A549 (cell line): ENCODE results near the gene TTC3. TPM values are rescaled to one million over a fixed set of nuclear protein-coding genes. Genes with fewer than 3 reads are reported as not detected.
"Not testable (repeated sequence)": the region's sequence is repeated elsewhere in the genome, so short reads cannot be mapped to it uniquely, and the experiment has no call there.

Experiments
- ATAC-seq, 2 experiments: fragments of 200-7000 bp in 1 of 2; fragments of >200 bp in 1 of 2; cut with Nextera tagmentation in 1 of 2; cut with Tn5 transposase in 1 of 2; 3 replicates each; pipeline versions ENCODE4 v1.8.0 to v1.9.1; 2018 to 2020; ENCODE audit warnings: mild to moderate bottlenecking in 1 of 2, moderate library complexity in 1 of 2
- CTCF ChIA-PET: fragments of 300-600 bp; sonication (Branson Sonifier 250); formaldehyde crosslinking; extraction: SDS; loops from one replicate; lab custom pipeline; 2021; ENCODE audit warnings: antibody characterized with exemption, inconsistent platforms; lab: Yijun Ruan, JAX
- POLR2A ChIA-PET: fragments of 350-600 bp; formaldehyde crosslinking; extraction: SDS; loops from one replicate; lab custom pipeline; 2021; ENCODE audit warnings: antibody characterized with exemption, inconsistent platforms; lab: Yijun Ruan, JAX
- DNase-seq, 2 experiments: peaks; one replicate each; pipeline versions ENCODE4 v3.0.0 to v3.0.0-alpha.2; 2011 to 2016; ENCODE audit warnings: low read depth in 1 of 2, low spot score in 1 of 2
- FAIRE-seq: peaks from 2 replicates; lab custom pipeline; 2011; peaks lifted over from hg19 to GRCh38; lab: Jason Lieb, UNC
- H3K27ac ChIP-seq, 2 experiments: fragments of >200 bp; sonication (Bioruptor Twin); formaldehyde crosslinking; 3 replicates each; pipeline ENCODE4 v1.5.1; 2016 to 2017
- H3K4me1 ChIP-seq: fragments of >200 bp; sonication (Bioruptor Twin); formaldehyde crosslinking; 3 replicates; pipeline ENCODE4 v1.6.1; 2016
- H3K4me2 ChIP-seq: fragments of >200 bp; sonication (Bioruptor Twin); formaldehyde crosslinking; 3 replicates; pipeline ENCODE4 v1.6.1; 2016
- H3K4me3 ChIP-seq: fragments of >200 bp; sonication (Bioruptor Twin); formaldehyde crosslinking; 3 replicates; pipeline ENCODE4 v1.5.1; 2016
- H3K9me3 ChIP-seq: fragments of >200 bp; sonication (Bioruptor Twin); formaldehyde crosslinking; 3 replicates; pipeline ENCODE4 v1.6.1; 2016
- BHLHE40 ChIP-seq: IDR thresholded peaks from 2 replicates; pipeline ENCODE4 v1.6.1; 2012; ENCODE audit warnings: low read depth, low read length, inconsistent platforms
- FOSB ChIP-seq: fragments of 250-450 bp; sonication (Bioruptor Pico); IDR thresholded peaks from 2 replicates; pipeline ENCODE4 v1.5.0; 2020; ENCODE audit warnings: mild to moderate bottlenecking, moderate library complexity
- FOXS1 ChIP-seq: fragments of 250-450 bp; sonication (Bioruptor Pico); IDR thresholded peaks from 2 replicates; pipeline ENCODE4 v1.5.0; 2020; ENCODE audit warnings: mild to moderate bottlenecking, moderate library complexity
- GATA3 ChIP-seq: IDR thresholded peaks from 2 replicates; pipeline ENCODE4 v1.6.1; 2012; ENCODE audit warnings: borderline replicate concordance
- HOXA7 ChIP-seq: fragments of 250-450 bp; sonication (Bioruptor Pico); IDR thresholded peaks from 2 replicates; pipeline ENCODE4 v1.5.0; 2020; ENCODE audit warnings: mild to moderate bottlenecking, moderate library complexity
- HOXB5 ChIP-seq: fragments of 250-450 bp; sonication (Bioruptor Pico); IDR thresholded peaks from 2 replicates; pipeline ENCODE4 v1.5.0; 2020; ENCODE audit warnings: mild to moderate bottlenecking, moderate library complexity
- JUN ChIP-seq, 2 experiments: fragments of >200 bp; sonication (Bioruptor Twin); formaldehyde crosslinking; IDR thresholded peaks; 2 replicates in 1 of 2; 3 replicates in 1 of 2; pipeline ENCODE4 v1.6.1; 2016 to 2017
- KDM1A ChIP-seq: fragments of 200-600 bp; sonication (generic); IDR thresholded peaks from 2 replicates; pipeline ENCODE4 v1.6.1; 2016; ENCODE audit warnings: low read depth, mild to moderate bottlenecking
- MYC ChIP-seq: IDR thresholded peaks from 2 replicates; pipeline ENCODE4 v1.6.1; 2012; ENCODE audit warnings: mild to moderate bottlenecking, inconsistent platforms, low read length, improper control_type of control experiment, borderline replicate concordance
- NPAS2 ChIP-seq: fragments of 250-450 bp; sonication (Bioruptor Pico); IDR thresholded peaks from 2 replicates; pipeline ENCODE4 v1.8.0; 2022; ENCODE audit warnings: mild to moderate bottlenecking, moderate library complexity, borderline replicate concordance
- POLR2AphosphoS2 ChIP-seq: conservative IDR thresholded peaks from 2 replicates; pipeline ENCODE4 v1.6.1; 2012; ENCODE audit warnings: low read length, improper control_type of control experiment, inconsistent platforms
- RARB ChIP-seq: fragments of 250-450 bp; sonication (Bioruptor Pico); IDR thresholded peaks from 2 replicates; pipeline ENCODE4 v1.8.0; 2021; ENCODE audit warnings: mild to moderate bottlenecking, moderate library complexity
- RCOR1 ChIP-seq: fragments of 150-350 bp; IDR thresholded peaks from 2 replicates; pipeline ENCODE4 v1.6.1; 2014; ENCODE audit warnings: antibody characterized with exemption, low read length, low read depth
- RFX5 ChIP-seq: fragments of 450-650 bp; IDR thresholded peaks from 2 replicates; pipeline ENCODE4 v1.7.1; 2014; ENCODE audit warnings: antibody characterized with exemption, mild to moderate bottlenecking, moderate library complexity
- RNF2 ChIP-seq: fragments of 200-600 bp; sonication (generic); IDR thresholded peaks from 2 replicates; pipeline ENCODE4 v1.6.1; 2016; ENCODE audit warnings: low read depth, mild to moderate bottlenecking, antibody characterized with exemption, moderate library complexity, borderline replicate concordance
- SMC3 ChIP-seq: fragments of >200 bp; sonication (Bioruptor Twin); formaldehyde crosslinking; IDR thresholded peaks from 3 replicates; pipeline ENCODE4 v1.6.1; 2018; ENCODE audit warnings: inconsistent platforms
- ZNF302 ChIP-seq: fragments of 250-450 bp; sonication (Bioruptor Pico); IDR thresholded peaks from 2 replicates; pipeline ENCODE4 v1.9.0; 2021; ENCODE audit warnings: inconsistent platforms, mild to moderate bottlenecking, moderate library complexity
- ZSCAN20 ChIP-seq: fragments of 250-450 bp; sonication (Bioruptor Pico); IDR thresholded peaks from 2 replicates; pipeline ENCODE4 v1.8.0; 2022; ENCODE audit warnings: mild to moderate bottlenecking, moderate library complexity
- WGBS: methylation state at CpG from one replicate; pipeline ENCODE4 v1.1.6; 2017; ENCODE audit errors: missing lambda C conversion rate; 5-methylcytosine and 5-hydroxymethylcytosine counted together
- polyA plus RNA-seq, 4 experiments: library from polyadenylated mRNA; depleted of rRNA in 3 of 4; stranded (reverse); fragments of >200 nt; fragmentation: RNase III in 1 of 4; extraction: RNeasy Plus Mini Kit Qiagen cat#74134 plus additional on column Dnase treatment in 1 of 4; gene quantifications; 2 replicates in 3 of 4; 3 replicates in 1 of 4; pipeline ENCODE4 v1.2.3, GENCODE V29; 2011 to 2017
- TF ChIP-seq, protein P1 (sequence below): fragments of >200 bp; sonication (Bioruptor Twin); formaldehyde crosslinking; IDR thresholded peaks from 3 replicates; pipeline ENCODE4 v1.6.1; 2016
- TF ChIP-seq, protein P2 (sequence below): IDR thresholded peaks from 2 replicates; pipeline ENCODE4 v1.6.1; 2012
- TF ChIP-seq, protein P3 (sequence below): fragments of >200 bp; sonication (Bioruptor Twin); formaldehyde crosslinking; IDR thresholded peaks from 3 replicates; pipeline ENCODE4 v1.5.1; 2016
- TF ChIP-seq, protein P4 (sequence below): IDR thresholded peaks from 2 replicates; pipeline ENCODE4 v1.6.1; 2012; ENCODE audit warnings: low read depth, borderline replicate concordance

TTC3 gene
- polyA plus RNA-seq, 2 of the 4 experiments (the other 2 are of a cell fraction) = 34.2 to 62.2 TPM

DNA sequence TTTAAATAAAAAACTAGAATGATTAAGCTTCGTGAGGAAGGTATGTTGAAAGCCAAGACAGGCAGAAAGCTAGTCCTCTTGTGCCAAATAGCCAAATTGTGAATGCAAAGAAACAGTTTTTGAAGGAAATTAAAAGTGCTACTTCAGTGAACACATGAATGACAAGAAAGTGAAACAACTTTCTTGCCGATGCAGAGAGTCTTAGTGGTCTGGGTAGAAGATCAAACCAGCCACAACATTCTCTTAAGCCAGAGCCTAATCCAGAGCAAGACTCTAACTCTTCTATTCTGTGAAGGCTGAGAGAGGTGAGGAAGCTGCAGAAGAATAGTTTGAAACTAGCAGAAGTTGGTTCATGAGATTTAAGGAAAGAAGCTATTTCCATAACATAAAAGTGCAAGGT lies 63.2 kb downstream of the TTC3 start (continued):
- TF ChIP-seq GATA3 = no peak
- TF ChIP-seq ZNF302 (CRISPR knock-in tag) = no peak
- TF ChIP-seq ZSCAN20 (CRISPR knock-in tag) = no peak

DNA sequence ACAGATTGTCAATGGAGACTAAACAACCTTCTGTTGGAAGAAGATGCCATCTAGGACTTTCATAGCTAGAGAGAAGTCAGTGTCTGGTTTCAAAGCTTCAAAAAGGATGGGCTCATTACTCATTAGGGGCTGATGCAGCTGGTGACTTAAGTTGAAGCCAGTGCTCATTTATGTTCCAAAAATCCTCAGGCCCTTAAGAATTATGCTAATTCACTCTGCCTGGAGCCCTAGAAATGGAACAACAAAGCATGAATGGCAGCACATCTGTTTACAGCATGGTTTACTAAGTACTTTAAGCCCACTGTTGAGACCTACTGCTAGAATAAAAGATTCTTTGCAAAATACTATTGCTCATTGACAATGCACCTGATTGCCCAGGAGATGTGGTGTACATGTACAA lies 63.7 kb downstream of the TTC3 start:
- DNase-seq = no peak
- ChIA-PET POLR2A (no interaction called here), CTCF (interaction anchor here (0.6 kb wide), 1 partner anchor 11 kb away, joined by 3 read pairs; no protein-coding TSS in a partner anchor)
- no peak for FAIRE-seq
- Histone ChIP-seq H3K9me3 (peaks cover 10% of the 10 kb centered on the region; the same call in 2 of the 3 replicates), H3K4me2 (no peak overlapping the region), H3K4me3 (no peak overlapping the region), H3K4me1 (peaks cover 7% of the 10 kb centered on the region; the same call in 1 of the 3 replicates), H3K27ac (no peak overlapping the region)
- no peak for ATAC-seq
- TF ChIP-seq, protein P1, sequence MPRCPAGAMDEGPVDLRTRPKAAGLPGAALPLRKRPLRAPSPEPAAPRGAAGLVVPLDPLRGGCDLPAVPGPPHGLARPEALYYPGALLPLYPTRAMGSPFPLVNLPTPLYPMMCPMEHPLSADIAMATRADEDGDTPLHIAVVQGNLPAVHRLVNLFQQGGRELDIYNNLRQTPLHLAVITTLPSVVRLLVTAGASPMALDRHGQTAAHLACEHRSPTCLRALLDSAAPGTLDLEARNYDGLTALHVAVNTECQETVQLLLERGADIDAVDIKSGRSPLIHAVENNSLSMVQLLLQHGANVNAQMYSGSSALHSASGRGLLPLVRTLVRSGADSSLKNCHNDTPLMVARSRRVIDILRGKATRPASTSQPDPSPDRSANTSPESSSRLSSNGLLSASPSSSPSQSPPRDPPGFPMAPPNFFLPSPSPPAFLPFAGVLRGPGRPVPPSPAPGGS = no peak
- TF ChIP-seq RCOR1 (no peak), KDM1A (no peak)

DNA sequence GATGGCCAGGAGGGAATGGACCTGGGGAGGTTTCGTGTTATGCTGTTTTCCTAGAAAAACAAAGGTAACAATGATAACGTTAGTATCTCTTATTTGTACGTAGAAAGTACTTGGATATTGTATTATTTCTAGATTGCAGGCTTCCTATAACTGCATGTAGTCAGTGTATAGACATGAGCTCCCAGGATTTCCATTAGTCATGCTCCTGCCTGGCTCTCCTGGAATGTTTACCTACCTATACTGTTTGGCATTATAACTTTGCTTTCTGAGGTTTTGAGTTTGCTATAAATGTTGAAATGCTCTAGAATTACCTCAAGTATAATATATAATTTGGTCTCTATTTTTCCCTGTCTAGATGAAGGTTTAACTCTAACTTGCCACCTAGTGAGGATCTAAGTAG lies 66.1 kb downstream of the TTC3 start:
- no peak for TF ChIP-seq MYC
- no peak for TF ChIP-seq POLR2AphosphoS2
- no peak for TF ChIP-seq HOXB5
- no peak for TF ChIP-seq BHLHE40
- no peak for TF ChIP-seq HOXA7 (CRISPR knock-in tag)
- TF ChIP-seq SMC3 = no peak
- peaks cover 10% of the 10 kb centered on the region; the same call in 2 of the 3 replicates for H3K9me3 ChIP-seq
- ChIA-PET POLR2A (no interaction called here), CTCF (no interaction called here)
- DNase-seq = no peak
- no peak overlapping the region for H3K27ac ChIP-seq
- H3K4me2 ChIP-seq = no peak overlapping the region
- H3K4me1 ChIP-seq = peaks cover 7% of the 10 kb centered on the region; the same call in 1 of the 3 replicates
- no peak overlapping the region for H3K4me3 ChIP-seq
- 88% methylated on average over 3 of the region's 3 CpGs for WGBS
- ATAC-seq = no peak
- no peak for FAIRE-seq

DNA sequence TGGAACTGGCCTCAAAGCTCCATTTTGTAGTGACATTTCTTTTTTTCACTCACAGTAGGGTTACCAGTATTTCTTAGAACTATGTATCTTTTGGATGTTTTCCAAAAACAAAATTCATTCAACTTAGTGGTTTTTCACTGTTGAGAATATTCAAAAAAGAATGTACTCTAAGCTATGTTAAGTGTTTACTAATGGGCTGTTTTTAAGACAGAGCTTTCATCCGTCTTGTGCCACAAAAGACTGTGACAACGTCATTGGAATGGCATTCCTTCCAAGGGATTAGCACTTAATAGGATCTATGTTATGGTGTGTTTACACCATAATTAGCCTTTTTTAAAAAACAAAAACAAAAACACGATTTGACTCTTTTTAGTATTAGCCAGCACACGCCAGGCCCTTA lies 66.8 kb downstream of the TTC3 start:
- no peak overlapping the region for H3K4me3 ChIP-seq
- H3K4me1 ChIP-seq = peaks cover 7% of the 10 kb centered on the region; the same call in 1 of the 3 replicates
- H3K4me2 ChIP-seq = no peak overlapping the region
- DNase-seq = no peak
- 93% methylated on average over 4 of the region's 4 CpGs for WGBS
- no peak overlapping the region for H3K27ac ChIP-seq
- ChIA-PET POLR2A (no interaction called here), CTCF (interaction anchor here (0.5 kb wide), 1 partner anchor 1962 kb away, joined by 3 read pairs; no protein-coding TSS in a partner anchor)
- no peak for FAIRE-seq
- no peak for ATAC-seq
- H3K9me3 ChIP-seq = peaks cover 10% of the 10 kb centered on the region; the same call in 2 of the 3 replicates
- TF ChIP-seq FOSB (CRISPR knock-in tag) (no peak), RARB (CRISPR knock-in tag) (no peak), RNF2 (no peak), FOXS1 (CRISPR knock-in tag) (no peak), JUN (IDR thresholded peaks at IDR 0.05) (no peak), RFX5 (no peak), NPAS2 (CRISPR knock-in tag) (no peak), ZSCAN20 (CRISPR knock-in tag) (no peak)
- TF ChIP-seq, protein P2, sequence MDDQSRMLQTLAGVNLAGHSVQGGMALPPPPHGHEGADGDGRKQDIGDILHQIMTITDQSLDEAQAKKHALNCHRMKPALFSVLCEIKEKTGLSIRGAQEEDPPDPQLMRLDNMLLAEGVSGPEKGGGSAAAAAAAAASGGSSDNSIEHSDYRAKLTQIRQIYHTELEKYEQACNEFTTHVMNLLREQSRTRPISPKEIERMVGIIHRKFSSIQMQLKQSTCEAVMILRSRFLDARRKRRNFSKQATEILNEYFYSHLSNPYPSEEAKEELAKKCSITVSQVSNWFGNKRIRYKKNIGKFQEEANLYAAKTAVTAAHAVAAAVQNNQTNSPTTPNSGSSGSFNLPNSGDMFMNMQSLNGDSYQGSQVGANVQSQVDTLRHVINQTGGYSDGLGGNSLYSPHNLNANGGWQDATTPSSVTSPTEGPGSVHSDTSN = no peak
- TF ChIP-seq, protein P3, sequence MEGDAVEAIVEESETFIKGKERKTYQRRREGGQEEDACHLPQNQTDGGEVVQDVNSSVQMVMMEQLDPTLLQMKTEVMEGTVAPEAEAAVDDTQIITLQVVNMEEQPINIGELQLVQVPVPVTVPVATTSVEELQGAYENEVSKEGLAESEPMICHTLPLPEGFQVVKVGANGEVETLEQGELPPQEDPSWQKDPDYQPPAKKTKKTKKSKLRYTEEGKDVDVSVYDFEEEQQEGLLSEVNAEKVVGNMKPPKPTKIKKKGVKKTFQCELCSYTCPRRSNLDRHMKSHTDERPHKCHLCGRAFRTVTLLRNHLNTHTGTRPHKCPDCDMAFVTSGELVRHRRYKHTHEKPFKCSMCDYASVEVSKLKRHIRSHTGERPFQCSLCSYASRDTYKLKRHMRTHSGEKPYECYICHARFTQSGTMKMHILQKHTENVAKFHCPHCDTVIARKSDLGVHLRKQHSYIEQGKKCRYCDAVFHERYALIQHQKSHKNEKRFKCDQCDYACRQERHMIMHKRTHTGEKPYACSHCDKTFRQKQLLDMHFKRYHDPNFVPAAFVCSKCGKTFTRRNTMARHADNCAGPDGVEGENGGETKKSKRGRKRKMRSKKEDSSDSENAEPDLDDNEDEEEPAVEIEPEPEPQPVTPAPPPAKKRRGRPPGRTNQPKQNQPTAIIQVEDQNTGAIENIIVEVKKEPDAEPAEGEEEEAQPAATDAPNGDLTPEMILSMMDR = no peak
- TF ChIP-seq, protein P4, sequence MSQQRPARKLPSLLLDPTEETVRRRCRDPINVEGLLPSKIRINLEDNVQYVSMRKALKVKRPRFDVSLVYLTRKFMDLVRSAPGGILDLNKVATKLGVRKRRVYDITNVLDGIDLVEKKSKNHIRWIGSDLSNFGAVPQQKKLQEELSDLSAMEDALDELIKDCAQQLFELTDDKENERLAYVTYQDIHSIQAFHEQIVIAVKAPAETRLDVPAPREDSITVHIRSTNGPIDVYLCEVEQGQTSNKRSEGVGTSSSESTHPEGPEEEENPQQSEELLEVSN = no peak

DNA sequence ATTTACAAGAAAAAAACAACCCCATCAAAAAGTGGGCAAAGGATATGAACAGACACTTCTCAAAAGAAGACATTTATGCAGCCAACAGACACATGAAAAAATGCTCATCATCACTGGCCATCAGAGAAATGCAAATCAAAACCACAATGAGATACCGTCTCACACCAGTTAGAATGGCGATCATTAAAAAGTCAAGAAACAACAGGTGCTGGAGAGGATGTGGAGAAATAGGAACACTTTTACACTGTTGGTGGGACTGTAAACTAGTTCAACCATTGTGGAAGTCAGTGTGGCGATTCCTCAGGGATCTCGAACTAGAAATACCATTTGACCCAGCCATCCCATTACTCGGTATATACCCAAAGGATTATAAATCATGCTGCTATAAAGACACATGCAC lies 70.3 kb downstream of the TTC3 start:
- FAIRE-seq, CTCF ChIA-PET, DNase-seq, ATAC-seq, POLR2A ChIA-PET, H3K27ac ChIP-seq, H3K4me3 ChIP-seq, H3K4me1 ChIP-seq, H3K4me2 ChIP-seq, H3K9me3 ChIP-seq: not testable (repeated sequence)
- 92% methylated on average over 5 of the region's 5 CpGs for WGBS
